GM18951 (cell line): Measurements from ENCODE around the gene RAI1.
"Not testable (repeated sequence)": the region's sequence is repeated elsewhere in the genome, so short reads cannot be mapped to it uniquely, and the experiment has no call there.

Experiments
- POLR2A ChIP-seq: IDR thresholded peaks from 4 replicates; pipeline ENCODE4 v1.6.1; 2011; ENCODE audit warnings: mild to moderate bottlenecking; ENCODE audit not compliant: insufficient read length, insufficient read depth; ENCODE audit errors: extremely low read depth
- in situ Hi-C: fragments of 300-500 bp; cut with MboI; formaldehyde crosslinking; loops from one replicate; pipeline ENCODE4 v1.12.0; 2022; ENCODE audit warnings: low sequenced_read_pairs, mixed read lengths, inconsistent platforms; ENCODE audit not compliant: unreplicated experiment

Gene RAI1, protein sequence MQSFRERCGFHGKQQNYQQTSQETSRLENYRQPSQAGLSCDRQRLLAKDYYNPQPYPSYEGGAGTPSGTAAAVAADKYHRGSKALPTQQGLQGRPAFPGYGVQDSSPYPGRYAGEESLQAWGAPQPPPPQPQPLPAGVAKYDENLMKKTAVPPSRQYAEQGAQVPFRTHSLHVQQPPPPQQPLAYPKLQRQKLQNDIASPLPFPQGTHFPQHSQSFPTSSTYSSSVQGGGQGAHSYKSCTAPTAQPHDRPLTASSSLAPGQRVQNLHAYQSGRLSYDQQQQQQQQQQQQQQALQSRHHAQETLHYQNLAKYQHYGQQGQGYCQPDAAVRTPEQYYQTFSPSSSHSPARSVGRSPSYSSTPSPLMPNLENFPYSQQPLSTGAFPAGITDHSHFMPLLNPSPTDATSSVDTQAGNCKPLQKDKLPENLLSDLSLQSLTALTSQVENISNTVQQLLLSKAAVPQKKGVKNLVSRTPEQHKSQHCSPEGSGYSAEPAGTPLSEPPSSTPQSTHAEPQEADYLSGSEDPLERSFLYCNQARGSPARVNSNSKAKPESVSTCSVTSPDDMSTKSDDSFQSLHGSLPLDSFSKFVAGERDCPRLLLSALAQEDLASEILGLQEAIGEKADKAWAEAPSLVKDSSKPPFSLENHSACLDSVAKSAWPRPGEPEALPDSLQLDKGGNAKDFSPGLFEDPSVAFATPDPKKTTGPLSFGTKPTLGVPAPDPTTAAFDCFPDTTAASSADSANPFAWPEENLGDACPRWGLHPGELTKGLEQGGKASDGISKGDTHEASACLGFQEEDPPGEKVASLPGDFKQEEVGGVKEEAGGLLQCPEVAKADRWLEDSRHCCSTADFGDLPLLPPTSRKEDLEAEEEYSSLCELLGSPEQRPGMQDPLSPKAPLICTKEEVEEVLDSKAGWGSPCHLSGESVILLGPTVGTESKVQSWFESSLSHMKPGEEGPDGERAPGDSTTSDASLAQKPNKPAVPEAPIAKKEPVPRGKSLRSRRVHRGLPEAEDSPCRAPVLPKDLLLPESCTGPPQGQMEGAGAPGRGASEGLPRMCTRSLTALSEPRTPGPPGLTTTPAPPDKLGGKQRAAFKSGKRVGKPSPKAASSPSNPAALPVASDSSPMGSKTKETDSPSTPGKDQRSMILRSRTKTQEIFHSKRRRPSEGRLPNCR (N-terminal part only)

DNA sequence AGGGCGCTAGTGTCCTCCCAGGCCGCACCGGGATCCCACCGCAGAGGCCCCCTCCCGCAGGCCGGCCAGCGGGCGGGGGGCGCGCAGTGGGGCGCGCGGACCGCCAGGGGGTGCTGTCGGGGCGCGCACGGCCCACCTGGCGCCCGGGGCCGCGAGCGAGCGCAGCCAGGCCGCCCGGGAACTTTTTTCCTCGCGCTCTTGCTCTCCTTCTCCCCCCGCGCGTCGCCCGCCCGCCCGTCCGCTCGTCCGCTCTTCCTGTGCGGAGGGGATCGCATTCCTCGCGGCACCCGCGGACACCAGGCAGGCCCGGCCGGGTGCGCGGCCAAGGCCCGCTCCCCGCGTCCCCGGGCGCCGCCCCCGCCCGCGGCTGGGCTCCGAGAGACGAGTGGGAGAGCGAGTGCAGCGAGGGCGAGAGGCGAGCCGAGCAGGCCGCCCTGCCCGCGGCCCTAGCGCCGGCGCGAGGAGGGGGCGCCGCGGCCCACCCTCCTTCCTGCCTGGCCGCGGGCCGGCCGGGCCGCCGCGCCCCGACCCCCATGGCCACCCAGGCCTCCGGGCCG, at the start of gene RAI1:
TSS of gene RAI1 (plus strand) at position 272 of the 557 bp plus-strand sequence. CDS start 111,491 bp downstream, outside the sequence.
- peak; percentile 57 for TF ChIP-seq POLR2A

DNA sequence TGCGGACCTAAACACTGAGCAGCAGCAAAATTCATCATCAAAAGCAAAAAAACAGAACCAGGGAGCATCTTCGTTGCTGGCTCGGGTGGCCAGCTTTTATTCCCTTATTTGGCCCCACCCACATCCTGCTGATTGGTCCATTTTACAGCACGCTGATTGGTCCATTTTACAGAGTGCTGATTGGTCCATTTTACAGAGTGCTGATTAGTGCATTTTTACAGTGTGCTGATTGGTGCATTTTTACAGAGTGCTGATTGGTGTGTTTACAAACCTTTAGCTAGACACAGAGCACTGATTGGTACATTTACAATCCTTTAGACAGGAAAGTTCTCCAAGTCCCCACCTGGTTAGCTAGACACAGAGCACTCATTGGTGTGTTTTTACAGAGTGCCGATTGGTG, 48.6 kb upstream of the RAI1 start:
- in situ Hi-C loops, result not testable (repeated sequence)

More for the DNA sequence above, at the start of gene RAI1:
- in situ Hi-C loops, result no loop called here

DNA sequence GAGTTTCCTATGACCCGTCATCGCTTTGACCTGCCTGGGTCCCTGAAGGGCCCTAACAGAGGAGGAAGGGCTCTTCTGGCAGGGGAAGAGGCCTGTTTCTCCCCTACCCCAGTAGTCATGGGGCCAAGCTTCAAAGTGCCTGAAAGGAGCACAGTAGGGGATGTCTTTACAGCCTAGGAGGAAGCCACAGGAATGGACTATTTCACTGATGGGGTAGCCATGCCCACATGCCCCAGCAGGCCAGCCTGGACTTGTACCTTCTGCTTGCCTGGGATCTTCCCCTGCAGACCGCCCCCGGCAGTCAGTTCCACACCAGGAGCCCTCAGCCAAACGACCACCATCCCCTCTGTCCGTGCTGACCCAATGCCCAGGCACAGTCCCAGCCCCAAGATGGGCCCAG, 47.9 kb upstream of the RAI1 start:
- in situ Hi-C loops, result no loop called here
- no peak for TF ChIP-seq POLR2A

DNA sequence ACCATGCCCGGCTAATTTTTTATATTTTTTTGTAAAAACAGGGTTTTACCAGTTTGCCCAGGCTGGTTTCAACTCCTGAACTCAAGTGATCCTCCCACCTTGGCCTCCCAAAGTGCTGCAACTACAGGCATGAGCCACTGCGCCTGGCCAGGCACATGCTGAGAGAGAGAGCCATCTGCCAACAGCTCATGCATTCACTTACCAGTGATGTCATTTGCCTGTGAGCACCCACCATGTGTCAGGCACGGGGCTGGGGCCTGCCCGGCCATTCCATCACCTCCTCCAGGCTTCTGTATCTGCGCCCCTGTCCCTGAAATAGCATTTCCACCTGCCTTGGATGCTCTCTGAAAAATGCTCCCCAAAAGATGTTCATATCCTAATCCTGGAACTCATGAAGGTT, 46.1 kb upstream of the RAI1 start:
- TF ChIP-seq POLR2A, result no peak
- in situ Hi-C loops, result no loop called here

DNA sequence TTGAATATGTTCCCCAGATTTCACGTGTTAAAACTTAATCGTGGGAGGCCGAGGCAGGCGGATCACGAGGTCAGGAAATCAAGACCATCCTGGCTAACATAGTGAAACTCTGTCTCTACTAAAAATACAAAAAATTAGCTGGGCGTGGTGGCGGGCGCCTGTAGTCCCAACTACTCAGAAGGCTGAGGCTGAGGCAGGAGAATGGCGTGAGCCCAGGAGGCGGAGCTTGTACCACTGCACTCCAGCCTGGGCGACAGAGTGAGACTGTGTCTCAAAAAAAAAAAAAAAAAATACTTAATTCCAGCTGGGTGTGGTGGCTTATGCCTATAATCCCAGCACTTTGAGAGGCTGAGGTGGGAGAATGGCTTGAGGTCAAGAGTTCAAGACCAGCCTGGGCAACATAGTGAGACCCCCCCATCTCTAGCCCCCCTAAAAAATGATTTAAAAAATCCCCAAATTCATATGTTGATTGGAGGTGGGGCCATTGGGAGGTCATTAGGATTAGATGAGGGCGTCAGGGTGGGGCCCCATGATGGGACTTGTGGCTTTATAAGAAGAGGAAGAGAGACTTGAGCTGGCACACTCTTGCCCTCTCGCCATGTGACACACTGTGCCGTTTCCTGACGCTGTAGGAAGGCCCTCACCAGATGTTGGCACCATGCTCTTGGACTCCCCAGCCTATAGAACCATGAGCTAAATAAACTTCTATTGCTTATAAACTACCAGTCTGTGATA, 45.6 kb upstream of the RAI1 start:
- in situ Hi-C loops, result not testable (repeated sequence)

DNA sequence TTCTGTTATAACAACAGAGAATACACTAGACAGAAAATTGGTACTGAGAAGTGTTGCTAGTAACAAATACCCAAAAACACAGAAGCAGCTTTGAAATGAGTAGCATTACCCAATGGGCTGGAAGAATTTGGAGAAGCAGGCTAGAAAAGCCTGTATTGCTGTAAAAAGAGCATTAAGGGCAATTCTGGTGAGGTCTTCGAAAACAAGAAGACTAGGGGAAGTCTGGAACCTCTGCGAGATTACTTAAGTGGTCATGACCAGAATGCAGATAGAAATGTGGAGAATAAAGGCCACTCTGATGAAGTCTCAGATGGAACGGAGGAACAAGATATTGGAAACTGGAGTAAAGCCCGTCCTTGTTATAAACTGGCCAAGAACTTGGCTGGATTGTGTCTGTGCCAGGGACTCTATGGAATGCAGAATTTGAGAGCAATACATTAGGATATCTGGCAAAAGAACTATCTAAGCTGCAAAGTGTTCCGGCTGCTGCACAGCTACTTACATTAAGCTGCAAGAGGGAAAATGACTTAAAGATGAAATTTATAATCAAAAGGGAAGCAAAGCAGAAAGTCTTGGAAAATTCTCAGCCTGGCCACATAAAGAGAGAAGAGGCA, 44.9 kb upstream of the RAI1 start:
- in situ Hi-C loops, result no loop called here
- TF ChIP-seq POLR2A, result no peak

DNA sequence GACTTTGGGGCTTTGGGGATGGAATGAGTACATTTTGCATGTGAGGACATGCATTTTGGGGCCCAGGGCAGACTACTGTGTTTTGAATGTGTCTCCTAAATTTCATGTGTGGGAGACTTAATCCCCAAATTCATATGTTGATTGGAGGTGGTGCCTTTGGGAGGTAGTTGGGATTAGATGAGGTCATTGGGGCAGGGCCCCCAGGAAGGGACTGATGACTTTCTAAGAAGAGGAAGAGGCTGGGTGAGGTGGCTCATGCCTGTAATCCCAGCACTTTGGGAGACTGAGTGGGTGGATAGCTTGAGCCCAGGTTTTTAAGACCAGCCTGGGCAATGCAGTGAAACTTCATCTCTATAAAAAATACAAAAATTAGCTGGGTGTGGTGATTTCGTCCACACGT, 42.8 kb upstream of the RAI1 start:
- in situ Hi-C loops, result no loop called here
- no peak for TF ChIP-seq POLR2A

DNA sequence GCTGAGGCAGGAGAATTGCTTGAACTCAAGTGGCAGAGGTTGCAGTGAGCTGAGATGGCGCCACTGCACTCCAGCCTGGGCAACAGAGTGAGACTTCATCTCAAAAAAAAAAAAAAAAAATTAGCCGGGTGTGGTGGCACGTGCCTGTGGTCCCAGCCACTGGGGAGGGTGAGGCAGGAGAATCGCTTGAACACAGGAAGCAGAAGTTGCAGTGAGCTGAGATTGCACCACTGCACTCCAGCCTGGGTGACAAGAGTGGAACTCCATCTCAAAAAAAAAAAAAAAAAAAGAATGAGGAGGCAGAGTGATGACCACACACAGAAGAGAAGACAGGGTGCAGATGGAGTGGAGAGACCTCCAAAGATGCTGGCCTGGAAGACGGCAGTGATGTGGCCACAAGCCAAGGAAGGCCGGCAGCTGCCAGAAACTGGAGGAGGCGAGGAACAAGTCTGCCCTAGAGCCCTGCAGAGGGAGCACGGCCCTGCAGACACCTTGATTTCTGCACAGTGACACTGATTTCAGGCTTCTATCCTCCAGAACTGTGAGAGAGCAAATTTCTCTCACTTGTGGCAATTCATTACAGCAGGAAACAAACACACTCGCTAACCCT, 41.5 kb upstream of the RAI1 start:
- in situ Hi-C loops, result loop anchor here (5.0 kb wide), 2 partner anchors 142 to 272 kb away; partner anchors contain the start of gene RASD1

DNA sequence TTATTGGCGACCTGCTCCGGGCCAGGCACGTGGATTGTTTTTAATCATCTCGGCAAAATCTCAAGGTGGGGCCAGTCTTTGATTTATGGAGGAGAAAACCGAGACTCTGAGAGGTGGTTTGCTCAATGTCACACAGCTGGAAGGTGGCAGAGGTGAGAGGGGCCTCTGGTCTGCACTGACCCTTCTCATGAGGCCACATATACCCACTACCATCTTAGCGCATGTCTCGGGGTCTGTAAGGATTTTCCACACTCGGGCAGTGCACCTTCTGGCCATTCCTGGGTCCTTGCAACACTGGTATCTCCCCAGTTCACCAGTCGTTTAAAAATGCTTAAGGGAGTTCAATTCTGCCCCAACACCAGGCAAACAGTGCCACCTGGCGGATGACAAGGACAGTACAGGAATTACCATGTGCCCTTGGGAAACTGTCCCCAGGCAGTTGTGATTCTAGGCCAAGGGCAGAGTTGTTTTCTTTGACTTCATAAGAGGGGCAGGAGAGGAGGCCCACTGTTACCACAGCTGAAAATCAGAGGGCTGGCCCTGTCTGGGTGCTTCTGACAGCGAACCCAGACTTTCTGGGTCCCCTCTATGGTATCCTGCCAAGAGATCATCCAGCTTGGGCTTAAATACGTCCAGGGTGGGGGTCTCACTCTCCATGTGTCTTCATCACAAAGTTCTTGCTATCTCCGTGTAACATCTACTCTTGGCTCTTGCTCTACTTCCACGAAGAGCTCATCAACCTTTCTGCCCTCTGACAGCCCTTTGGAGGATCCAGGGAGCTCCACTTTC, 39.4 kb upstream of the RAI1 start:
- in situ Hi-C loops, result loop anchor here (5.0 kb wide), 2 partner anchors 145 to 275 kb away; partner anchors contain the start of gene RASD1
- TF ChIP-seq POLR2A, result no peak

DNA sequence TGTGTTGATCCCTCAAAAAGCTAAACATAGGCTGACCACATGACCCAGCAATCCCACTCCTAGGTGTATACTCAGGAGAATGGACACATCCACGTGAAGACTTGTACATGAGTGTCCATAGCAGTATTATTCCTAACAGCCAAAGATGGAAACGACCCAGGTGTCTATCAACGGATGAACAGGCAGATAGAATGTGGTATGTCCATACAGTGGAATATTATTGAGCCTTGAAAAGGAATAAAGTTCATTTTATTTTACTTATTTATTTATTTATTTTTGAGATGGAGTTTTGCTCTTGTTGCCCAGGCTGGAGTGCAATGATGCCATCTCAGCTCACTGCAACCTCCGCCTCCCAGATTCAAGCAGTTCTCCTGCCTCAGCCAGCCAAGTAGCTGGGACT, 36.1 kb upstream of the RAI1 start:
- in situ Hi-C loops, result not testable (repeated sequence)

DNA sequence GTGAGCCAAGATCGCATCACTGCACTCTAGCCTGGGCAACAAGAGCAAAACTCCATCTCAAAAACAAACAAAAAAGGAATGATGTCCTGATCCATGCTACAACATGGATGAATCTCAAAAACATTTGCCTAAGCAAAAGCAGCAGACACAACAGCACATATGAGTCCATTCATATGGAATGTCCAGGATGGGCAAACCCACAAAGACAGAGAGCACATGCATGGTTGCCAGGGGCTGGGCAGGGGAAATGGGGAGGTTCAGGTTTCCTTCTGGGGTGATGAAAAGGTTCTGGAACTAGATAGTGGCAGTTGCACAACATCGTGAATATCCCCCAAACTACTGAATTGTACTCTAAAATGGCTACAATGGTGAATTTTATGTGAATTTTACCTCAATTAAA, 35.3 kb upstream of the RAI1 start:
- in situ Hi-C loops, result no loop called here
- TF ChIP-seq POLR2A, result no peak
